Esophagus squamous epithelium (tissue), 5 donors: ENCODE measurements around the gene CD3E. TPM values are rescaled to one million over a fixed set of nuclear protein-coding genes. Genes with fewer than 3 reads are reported as not detected.

Experiments
- DNase-seq: peaks from one replicate; lab custom pipeline; 2025; lab: John Stamatoyannopoulos, UW
- H3K27ac ChIP-seq, 4 donors: fragments of 200-600 bp; sonication (generic); one replicate each; pipeline ENCODE4 v1.5.1; 2016 to 2019; ENCODE audit warnings: mild to moderate bottlenecking in 1 of 4
- H3K27me3 ChIP-seq, 4 donors: fragments of 200-600 bp; sonication (generic); 1 replicate in 3 of 4; 2 replicates in 1 of 4; pipeline versions ENCODE4 v1.5.1 to v1.6.0; 2017 to 2021; ENCODE audit warnings: antibody characterized with exemption in 1 of 4
- H3K36me3 ChIP-seq, 3 donors: fragments of 200-600 bp; sonication (generic); one replicate each; pipeline ENCODE4 v1.5.1; 2016 to 2019
- H3K4me1 ChIP-seq, 3 donors: fragments of 200-600 bp; sonication (generic); one replicate each; pipeline ENCODE4 v1.5.1; 2017 to 2019
- H3K4me3 ChIP-seq, 4 donors: fragments of 200-600 bp; sonication (generic); 1 replicate in 3 of 4; 2 replicates in 1 of 4; pipeline ENCODE4 v1.5.1; 2016 to 2019; ENCODE audit warnings: mild to moderate bottlenecking in 2 of 4, moderate library complexity in 1 of 4
- H3K9me3 ChIP-seq, 3 donors: fragments of 200-600 bp; sonication (generic); one replicate each; pipeline ENCODE4 v1.5.1; 2016 to 2019
- CTCF ChIP-seq, 6 experiments: fragments of 450-650 bp in 4 of 6; fragments of 200-600 bp in 2 of 6; sonication (generic) in 2 of 6; IDR thresholded peaks; one replicate each; pipeline ENCODE4 v1.5.1; 2016 to 2019; ENCODE audit warnings: antibody characterized with exemption in 6 of 6, mild to moderate bottlenecking in 4 of 6, moderate library complexity in 4 of 6
- POLR2A ChIP-seq, 4 donors: fragments of 450-650 bp; IDR thresholded peaks; one replicate each; pipeline ENCODE4 v1.6.1; 2017; ENCODE audit warnings: antibody characterized with exemption in 4 of 4, mild to moderate bottlenecking in 4 of 4, moderate library complexity in 3 of 4
- WGBS, 2 donors: methylation state at CpG; one replicate each; pipeline ENCODE4 v1.1.5; 2018; 5-methylcytosine and 5-hydroxymethylcytosine counted together
- intact Hi-C: fragments of 100-400 bp; cut with DNase I; formaldehyde crosslinking; loops from one replicate; pipeline ENCODE4 v1.15.0; 2022
- total RNA-seq, 4 donors: library from RNA; depleted of rRNA; stranded (reverse); fragments of >200 nt; gene quantifications; one replicate each; pipeline ENCODE4 v1.1.0, GENCODE V29; 2016
- donor health status: DM: yes; HTN: yes; CAD: no.

CD3E gene
- total RNA-seq, 4 donors from 2014 or later = 1.9 to 7.8 (median 3.1) TPM

GRCh38 chr11:118328745-118329144 is 24.2 kb downstream of the CD3E start:
- TF ChIP-seq CTCF (IDR thresholded peaks at IDR 0.05) (no peak), POLR2A (IDR thresholded peaks at IDR 0.05) (no peak)
- Histone ChIP-seq H3K27me3 (peaks cover 0 to 6% (median 0%) of the 10 kb centered on the region in 4 donors), H3K36me3 (no peaks in the 10 kb centered on the region), H3K9me3 (no peaks in the 10 kb centered on the region), H3K27ac (no peak overlapping the region), H3K4me3 (no peak overlapping the region), H3K4me1 (no peaks in the 10 kb centered on the region)
- intact Hi-C loops = no loop called here
- DNase-seq = no peak

GRCh38 chr11:118334745-118335144 is 30.2 kb downstream of the CD3E start:
- no peaks in the 10 kb centered on the region for H3K9me3 ChIP-seq
- no peak for DNase-seq
- peaks cover 0 to 9% (median 3%) of the 10 kb centered on the region in 3 donors for H3K4me1 ChIP-seq
- no peaks in the 10 kb centered on the region for H3K36me3 ChIP-seq
- no peak overlapping the region for H3K27ac ChIP-seq
- H3K27me3 ChIP-seq = peaks cover 0 to 2% (median 0%) of the 10 kb centered on the region in 4 donors
- TF ChIP-seq POLR2A (IDR thresholded peaks at IDR 0.05) (no peak), CTCF (IDR thresholded peaks at IDR 0.05) (no peak)
- 74 to 76% methylated on average over 1 of the region's 1 CpG for WGBS, 2 donors
- intact Hi-C loops = no loop called here
- no peak overlapping the region for H3K4me3 ChIP-seq

GRCh38 chr11:118338637-118339061 is 34.1 kb downstream of the CD3E start:
- intact Hi-C loops = no loop called here
- Histone ChIP-seq H3K4me3 (peak overlapping the region in 1 of 4 donors; percentile 33), H3K27ac (peak overlapping the region in 3 of 4 donors; percentile 35 to 61 (median 40)), H3K27me3 (peaks cover 0 to 15% (median 0%) of the 10 kb centered on the region in 4 donors), H3K9me3 (no peaks in the 10 kb centered on the region), H3K4me1 (peaks cover 0 to 9% (median 3%) of the 10 kb centered on the region in 3 donors), H3K36me3 (no peaks in the 10 kb centered on the region)
- peak; percentile 4 for DNase-seq
- TF ChIP-seq POLR2A (IDR thresholded peaks at IDR 0.05) = peak in 1 of 4 donors; percentile 25
- TF ChIP-seq CTCF (IDR thresholded peaks at IDR 0.05) = no peak
- 45 to 50% methylated on average over 3 to 6 of the region's 7 CpGs for WGBS, 2 donors

GRCh38 chr11:118339281-118339961 is 34.9 kb downstream of the CD3E start:
- Histone ChIP-seq H3K9me3 (no peaks in the 10 kb centered on the region), H3K36me3 (no peaks in the 10 kb centered on the region), H3K4me1 (peaks cover 0 to 9% (median 3%) of the 10 kb centered on the region in 3 donors), H3K4me3 (peak overlapping the region in 2 of 4 donors; percentile 33 to 34), H3K27me3 (peaks cover 0 to 23% (median 0%) of the 10 kb centered on the region in 4 donors), H3K27ac (peak overlapping the region; percentile 9 to 61 (median 38))
- intact Hi-C loops = no loop called here
- TF ChIP-seq POLR2A (IDR thresholded peaks at IDR 0.05) (no peak), CTCF (IDR thresholded peaks at IDR 0.05) (no peak)
- DNase-seq = no peak
- 65 to 70% methylated on average over 2 to 5 of the region's 5 CpGs for WGBS, 2 donors

- peaks cover 0 to 31% (median 0%) of the 10 kb centered on the region in 4 donors for H3K27me3 ChIP-seq
- no peak for DNase-seq
- peak overlapping the region in 2 of 4 donors; percentile 33 to 34 for H3K4me3 ChIP-seq
- 80% methylated on average over 2 to 3 of the region's 3 CpGs for WGBS, 2 donors
- no peak overlapping the region for H3K27ac ChIP-seq
- H3K4me1 ChIP-seq = peaks cover 0 to 9% (median 3%) of the 10 kb centered on the region in 3 donors
- H3K36me3 ChIP-seq = no peaks in the 10 kb centered on the region
- intact Hi-C loops = loop anchor here (10.0 kb wide), 1 partner anchor 146 kb away; no protein-coding TSS in a partner anchor
- TF ChIP-seq CTCF (IDR thresholded peaks at IDR 0.05) = no peak
- TF ChIP-seq POLR2A (IDR thresholded peaks at IDR 0.05) = no peak
- H3K9me3 ChIP-seq = no peaks in the 10 kb centered on the region
Measured at GRCh38 chr11:118340449-118340848, 35.9 kb downstream of the CD3E start.
